IMR-90 (cell line): ENCODE results near the gene PLCG2.

Experiments used
- CHD1 ChIP-seq: IDR thresholded peaks from 2 replicates; pipeline ENCODE4 v1.6.1; 2012; ENCODE audit warnings: low read depth, low read length, improper control_type of control experiment
- CTCF ChIP-seq: conservative IDR thresholded peaks from 2 replicates; pipeline ENCODE4 v1.5.1; 2012; ENCODE audit warnings: mild to moderate bottlenecking, low read depth, low read length, improper control_type of control experiment
- ELK1 ChIP-seq: fragments of 150-350 bp; IDR thresholded peaks from 2 replicates; pipeline ENCODE4 v1.6.1; 2016; ENCODE audit warnings: low read depth, mild to moderate bottlenecking, low read length, moderate library complexity, borderline replicate concordance
- POLR2A ChIP-seq: IDR thresholded peaks from 2 replicates; pipeline ENCODE4 v1.6.1; 2012; ENCODE audit warnings: mild to moderate bottlenecking, low read depth, low read length

GRCh38 chr16:81896902-81897301 lies 117.8 kb downstream of the PLCG2 start:
- TF ChIP-seq CTCF, result no peak
- no peak for TF ChIP-seq POLR2A
- TF ChIP-seq ELK1, result no peak
- no peak for TF ChIP-seq CHD1
